GM19193 (cell line): Measurements from ENCODE around the gene TNP2.

ENCODE experiments used
- POLR2A ChIP-seq: IDR thresholded peaks from 4 replicates; pipeline ENCODE4 v1.6.1; 2011; ENCODE audit not compliant: insufficient read depth, insufficient read length; ENCODE audit errors: extremely low read depth

Gene TNP2

DNA sequence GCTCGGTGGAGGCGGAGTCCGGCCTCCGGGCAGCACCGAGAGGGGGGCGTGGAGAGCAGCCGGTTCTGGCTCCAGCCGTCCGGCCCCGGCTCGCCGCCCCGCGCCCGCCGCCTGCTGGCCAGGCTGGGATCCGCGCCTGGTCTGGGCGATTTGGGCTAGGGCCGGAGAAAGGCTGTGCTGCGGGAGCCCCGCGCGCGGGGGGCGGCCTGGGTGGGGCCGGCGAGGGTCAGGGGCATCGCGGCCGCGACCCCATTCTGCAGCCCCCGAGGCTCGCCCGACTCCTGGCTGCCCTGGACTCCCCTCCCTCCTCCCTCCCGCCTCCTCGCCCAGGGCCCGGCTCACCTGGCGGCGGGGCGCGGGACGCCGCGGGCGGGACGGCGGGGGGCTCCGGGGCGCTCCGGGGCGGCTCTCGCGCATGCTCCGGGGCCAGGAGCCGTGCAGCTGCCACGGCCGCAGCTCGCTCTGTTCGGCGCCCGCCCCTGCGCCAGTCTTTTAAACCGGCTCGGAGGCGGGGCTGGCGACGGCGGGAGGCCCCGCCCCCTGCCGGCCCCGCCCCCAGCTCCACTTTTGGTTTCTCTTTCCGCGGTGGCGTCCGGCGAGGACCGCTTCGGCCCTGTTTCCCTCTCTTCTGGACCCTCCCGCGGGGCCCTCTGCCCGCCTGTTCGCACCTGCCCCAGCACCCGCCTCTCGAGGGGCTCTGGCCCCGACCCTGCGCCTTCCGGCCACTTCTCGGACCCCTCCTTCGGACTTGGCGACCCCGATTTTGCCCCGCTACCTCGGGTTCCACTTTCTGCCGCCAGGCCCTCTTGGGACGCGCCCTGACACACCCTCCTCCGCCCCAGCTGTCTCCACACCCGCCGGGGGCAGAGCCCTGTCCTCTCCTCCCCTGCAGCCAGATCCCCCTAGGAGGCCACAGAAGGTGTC is 13.1 kb downstream of the TNP2 start, which contains the start of gene SOCS1:
SOCS1 (minus strand) TSS at position 468 of the 924 bp plus-strand sequence. CDS start 726 bp downstream, outside the sequence.
- peak; percentile 99 for TF ChIP-seq POLR2A

DNA sequence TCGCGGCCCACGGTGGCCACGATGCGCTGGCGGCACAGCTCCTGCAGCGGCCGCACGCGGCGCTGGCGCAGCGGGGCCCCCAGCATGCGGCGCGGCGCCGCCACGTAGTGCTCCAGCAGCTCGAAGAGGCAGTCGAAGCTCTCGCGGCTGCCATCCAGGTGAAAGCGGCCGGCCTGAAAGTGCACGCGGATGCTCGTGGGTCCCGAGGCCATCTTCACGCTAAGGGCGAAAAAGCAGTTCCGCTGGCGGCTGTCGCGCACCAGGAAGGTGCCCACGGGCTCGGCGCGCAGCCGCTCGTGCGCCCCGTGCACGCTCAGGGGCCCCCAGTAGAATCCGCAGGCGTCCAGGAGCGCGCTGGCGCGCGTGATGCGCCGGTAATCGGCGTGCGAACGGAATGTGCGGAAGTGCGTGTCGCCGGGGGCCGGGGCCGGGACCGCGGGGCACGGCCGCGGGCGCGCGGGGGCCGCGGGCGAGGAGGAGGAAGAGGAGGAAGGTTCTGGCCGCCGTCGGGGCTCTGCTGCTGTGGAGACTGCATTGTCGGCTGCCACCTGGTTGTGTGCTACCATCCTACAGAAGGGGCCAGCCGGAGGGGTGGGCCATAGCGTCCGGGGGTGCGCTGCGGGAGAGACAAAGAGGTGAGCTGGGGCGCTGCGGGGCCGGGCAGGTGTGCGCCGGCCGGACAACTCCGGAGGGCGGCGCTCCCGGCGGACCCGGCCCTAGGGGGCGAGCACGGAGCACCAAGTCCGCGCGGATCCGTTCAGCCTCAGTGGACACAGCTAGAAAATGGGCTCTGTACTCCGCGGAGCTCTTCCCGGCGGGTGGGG is 14.0 kb downstream of the TNP2 start:
- no peak for TF ChIP-seq POLR2A

DNA sequence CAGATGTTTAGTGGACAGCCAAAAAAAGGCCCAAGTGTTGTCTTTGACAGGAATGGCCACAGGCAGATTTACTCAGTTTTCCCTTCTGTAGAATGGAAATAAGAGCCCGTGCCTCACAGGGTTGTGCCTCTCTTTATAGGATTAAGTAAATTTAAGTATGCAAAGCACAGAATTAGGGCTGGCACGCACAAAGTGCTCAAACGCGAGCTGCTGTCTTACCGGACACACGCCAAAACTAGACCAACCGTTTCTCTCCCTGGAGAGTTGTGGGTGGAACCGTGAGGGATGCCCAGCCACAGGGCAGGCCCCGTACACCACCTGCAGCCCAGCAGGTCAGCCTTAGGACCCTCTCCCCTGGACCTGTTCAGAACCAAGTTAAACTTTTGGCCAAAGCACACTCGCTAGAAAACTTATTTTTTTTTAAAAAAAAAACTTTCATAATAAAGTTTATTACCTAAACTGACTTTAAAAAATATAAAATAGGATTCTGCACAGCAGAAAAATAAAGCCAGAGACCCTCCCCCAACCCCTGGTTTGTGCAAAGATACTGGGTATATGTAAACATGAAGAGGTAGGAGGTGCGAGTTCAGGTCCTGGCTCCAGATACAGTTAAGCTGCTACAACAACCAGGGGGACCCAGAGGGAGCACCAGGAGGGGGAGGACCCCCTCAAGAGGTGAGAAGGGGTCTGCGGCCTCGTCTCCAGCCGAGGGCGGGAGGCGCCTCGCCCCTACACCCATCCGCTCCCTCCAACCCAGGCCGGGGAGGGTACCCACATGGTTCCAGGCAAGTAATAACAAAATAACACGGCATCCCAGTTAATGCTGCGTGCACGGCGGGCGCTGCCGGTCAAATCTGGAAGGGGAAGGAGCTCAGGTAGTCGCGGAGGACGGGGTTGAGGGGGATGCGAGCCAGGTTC is 14.9 kb downstream of the TNP2 start:
- no peak for TF ChIP-seq POLR2A

DNA sequence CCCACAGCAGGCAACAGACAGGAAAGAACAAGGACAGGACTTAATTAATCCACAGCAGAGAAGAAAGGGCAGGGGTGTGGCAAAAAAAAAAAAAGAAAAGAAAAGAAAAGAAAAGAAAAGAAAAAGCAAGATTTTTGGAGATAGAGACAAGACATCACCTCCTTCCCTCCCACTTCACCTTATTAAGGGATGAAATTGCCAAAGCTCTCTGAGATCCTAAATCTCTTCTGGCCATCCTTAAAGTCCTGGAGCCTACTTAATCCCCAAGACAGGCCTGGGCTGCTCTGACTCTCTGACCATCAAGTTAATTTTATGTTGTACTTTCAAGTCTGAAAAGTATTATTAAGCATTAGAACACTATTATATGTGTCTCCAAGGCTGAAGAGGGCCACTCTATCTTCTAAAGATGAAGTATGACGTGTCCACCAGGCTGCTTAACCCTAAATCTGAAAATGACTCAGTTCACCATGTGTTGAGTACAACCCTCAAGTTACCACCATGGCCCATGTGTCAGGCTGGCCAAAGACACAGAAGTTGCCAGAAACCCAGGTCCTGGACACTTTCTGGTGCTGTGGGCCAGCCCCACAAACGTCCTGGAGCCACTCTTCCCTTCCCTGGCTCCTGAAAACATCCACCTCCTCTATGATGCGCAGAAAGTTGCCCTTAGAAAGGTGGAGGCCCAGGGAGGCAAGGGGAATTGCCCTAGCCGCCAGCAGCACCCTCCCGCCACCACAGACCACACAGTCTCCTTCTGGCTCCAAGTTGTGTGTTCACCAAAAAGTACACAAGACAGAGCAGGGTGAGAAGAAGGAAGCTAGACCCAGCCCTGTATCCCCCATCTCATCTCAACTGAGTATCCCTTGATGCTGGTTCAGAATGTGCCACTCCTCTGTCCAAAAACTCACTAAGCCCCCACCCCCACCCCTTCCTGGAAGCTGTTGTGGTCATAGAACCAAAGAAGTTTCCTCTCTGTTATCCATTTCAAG is 15.8 kb downstream of the TNP2 start:
- no peak for TF ChIP-seq POLR2A

DNA sequence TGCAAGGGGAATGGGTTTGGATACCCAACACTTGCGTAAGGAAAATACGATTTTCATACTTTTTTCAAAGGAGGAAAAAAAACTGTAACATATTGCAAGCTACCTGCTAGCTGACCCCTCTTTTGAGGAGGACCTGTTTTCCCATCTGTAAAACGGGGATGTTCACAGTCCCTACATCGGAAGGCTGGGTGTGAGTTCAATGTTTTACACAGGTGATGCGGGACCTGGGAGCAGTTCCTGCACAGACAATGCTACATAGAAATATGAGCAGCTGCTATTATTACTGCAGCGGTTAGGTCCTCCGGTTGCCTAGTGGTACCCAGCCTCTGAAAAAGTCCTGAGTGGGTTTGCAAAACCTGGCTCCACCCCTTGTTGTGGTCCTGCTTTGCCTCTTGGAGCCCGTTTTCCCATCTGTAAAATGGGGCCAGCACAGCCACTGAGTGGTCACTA is 16.6 kb downstream of the TNP2 start:
- no peak for TF ChIP-seq POLR2A

DNA sequence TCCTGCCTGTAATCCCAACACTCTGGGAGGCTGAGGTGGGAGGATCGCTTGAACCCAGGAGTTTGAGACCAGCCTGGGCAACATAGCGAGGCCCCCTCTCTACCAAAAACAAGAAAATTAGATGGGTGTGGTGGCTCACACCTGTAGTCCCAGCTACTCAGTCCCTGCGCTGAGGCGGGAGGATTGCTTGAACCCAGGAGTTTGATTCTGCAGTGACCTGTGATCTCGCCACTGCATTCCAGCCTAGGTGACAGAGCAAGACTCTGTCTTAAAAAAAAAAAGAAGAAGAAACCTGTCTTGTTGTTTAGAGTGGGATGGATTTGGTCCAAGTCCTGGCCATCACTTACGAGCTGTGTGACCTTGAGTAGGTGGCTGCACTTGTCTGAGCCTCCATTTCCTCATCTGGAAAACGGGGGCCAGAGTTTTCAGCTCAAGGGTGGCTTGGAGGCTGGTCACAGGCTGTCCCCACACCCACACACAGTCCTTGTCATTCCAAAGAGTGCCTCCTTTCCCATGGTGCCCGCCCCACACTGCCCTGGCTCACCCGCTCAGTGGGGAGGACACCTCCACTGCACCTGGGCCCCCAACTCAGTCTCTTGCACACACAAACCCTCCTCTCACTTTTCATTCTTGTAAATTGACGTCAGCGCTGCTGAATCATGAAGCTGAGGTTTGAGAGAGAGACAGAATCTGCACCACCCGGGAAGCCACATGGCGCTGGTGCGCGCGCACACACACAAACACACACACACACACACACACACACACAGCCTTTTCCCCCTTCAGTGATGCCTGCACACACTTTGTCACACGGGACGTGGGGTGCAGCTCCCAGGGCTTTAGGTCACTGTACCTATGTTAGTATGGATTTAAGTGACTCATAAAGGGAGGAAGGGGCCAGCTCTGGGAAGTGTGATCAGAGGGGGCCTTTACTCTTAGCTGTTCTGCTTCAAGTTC is 17.3 kb downstream of the TNP2 start:
- TF ChIP-seq POLR2A = peak; percentile 52

DNA sequence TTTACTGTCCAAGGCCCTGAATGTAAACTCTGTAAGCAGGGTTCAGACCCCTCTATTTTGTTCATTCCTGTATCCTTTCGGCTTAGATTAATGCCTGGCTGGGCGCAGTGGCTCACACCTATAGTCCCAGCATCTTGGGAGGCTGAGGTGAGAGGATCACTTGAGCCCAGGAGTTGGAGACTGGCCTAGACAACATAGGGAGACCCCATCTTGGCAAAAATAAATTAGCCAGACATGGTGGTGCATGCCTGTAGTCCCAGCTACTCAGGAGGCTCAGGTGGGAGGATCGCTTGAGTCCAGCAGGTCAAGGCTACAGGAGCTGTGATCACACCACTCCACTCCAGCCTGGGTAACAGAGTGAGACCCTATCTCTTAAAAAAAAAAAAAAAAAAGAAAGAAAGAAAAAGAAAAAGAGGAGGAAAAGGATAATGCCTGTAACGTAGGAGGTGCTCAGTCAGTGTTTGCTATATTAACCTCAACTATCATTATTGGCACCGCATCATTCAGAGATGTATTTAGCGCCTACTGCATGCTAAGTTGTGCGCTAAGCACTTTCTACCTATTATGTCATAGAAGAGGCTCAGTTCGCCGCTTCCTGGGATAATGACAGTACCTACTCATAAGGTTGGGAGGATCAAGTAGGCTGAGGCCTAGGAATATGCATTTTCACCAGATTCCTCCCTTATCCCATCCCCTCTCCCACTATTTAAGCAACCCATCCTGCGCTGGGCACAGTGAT is 18.2 kb downstream of the TNP2 start:
- TF ChIP-seq POLR2A = no peak

DNA sequence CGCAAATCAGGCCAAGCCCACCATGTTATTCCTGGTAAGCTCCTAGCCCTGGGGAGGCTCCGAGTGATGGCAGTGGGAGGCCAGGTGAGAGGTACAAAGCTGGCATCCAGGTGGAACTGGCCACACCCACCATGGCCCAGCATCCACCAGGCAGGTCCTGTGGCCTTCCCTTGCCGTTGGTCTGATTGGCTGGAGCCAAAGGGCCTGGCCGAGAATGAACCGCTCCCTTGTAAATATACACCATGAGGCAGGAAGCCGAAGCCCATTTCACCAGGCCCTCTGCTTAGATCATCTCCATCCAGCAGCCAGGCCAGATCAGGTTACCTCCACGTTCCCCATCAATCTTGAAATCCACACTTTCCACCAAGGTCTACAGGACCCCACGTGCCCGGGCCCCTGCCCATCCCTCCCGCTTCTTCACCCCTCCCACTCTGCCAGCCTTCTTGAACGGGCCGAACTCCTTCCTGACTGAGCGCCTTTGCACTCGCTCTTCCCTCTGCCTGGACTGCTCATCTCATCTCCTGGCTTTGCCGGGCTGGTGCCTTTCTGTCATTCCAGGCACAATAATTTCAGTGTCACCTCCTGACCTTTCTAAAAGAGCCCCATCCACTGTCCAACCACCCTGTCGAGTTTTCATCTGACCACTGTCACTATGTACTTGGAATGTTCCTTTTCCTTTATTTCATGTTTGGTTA is 18.9 kb downstream of the TNP2 start:
- TF ChIP-seq POLR2A = no peak

DNA sequence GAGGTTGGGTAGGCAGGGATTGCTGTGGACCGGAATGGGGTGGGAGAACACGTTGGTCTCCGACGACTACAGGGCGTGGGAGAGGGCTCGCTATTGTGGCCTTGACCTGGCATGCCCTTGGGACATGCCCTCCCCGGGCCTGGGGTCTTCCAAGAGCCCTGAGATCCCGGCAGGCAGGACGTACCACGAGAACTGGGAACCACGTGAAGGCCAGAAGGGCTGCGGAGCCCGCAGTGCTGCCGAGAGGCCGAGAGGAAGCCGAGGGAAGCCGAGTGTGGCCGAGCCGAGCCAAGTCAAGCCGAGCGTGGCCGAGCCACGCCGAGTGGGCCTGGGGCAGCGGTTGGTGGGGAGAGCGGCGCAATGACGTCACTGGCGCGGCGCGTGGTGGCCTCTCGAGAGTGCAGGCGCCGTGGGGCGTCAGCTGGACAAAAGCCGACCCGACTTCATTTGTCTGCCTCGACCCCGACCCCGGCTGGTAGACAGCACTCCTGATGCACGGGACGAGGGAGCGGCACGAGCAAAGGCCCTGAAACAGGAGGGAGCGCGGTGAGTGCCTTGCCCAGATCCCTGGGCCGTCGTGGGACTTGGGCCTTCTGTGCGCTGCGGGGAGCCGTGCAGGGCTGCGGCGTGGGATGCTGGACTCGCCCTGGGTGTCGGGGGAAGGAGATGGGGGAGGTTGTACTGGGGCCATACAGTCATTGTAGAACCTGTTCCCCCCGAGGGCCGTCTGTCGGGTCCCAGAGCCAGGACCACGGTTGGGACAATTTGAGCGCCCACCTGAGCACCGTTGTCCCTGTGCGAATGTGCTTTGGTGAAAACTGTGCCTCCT is 19.7 kb downstream of the TNP2 start:
- TF ChIP-seq POLR2A = no peak

DNA sequence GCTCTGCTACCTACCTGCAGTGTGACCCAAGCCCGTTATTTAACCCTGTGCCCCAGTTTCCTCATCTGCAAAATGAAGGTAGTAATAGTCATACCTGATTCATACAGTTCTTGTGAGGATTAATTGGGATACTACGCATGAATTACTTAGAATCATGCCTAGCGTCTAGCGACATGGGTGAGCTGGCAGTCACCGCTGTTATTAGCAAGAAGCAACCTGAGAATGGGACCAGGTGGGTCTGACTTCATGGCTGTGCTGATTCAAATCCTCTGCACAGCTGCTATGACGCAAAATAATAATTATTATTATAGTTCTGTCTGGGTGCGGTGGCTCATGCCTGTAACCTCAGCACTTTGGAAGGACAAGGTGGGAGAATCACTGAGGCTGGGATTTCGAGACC is 21.0 kb downstream of the TNP2 start:
- no peak for TF ChIP-seq POLR2A

DNA sequence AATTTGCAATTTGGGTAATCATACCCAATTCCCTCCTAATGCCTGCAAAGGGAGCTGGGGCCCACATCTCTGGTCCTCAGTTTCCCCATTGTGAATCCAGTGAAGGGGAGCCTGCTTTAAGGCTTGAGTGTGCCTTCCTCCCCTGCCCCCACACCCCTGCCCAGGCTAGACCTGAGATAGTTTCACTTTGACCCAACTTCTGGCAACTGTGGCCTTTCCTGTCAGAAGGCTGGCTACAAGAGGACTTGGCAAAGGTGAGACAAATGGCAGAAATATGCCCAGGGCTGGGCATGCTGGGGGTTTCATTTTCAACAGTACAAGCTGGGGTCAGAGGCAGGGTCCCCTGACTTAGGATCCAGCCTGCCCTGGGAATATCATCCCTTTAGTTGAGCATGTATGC is 23.1 kb downstream of the TNP2 start:
- TF ChIP-seq POLR2A = no peak
